Measurements from ENCODE around the gene PHKG2. TPM values are rescaled to one million over a fixed set of nuclear protein-coding genes. Genes with fewer than 3 reads are reported as not detected.
A peak's percentile ranks its signal among the peaks of the same experiment; 100 is the strongest.

Gene PHKG2
- total and polyA plus RNA-seq, 2 donors from 2014 or later, result 27.8 to 34.9 TPM

DNA sequence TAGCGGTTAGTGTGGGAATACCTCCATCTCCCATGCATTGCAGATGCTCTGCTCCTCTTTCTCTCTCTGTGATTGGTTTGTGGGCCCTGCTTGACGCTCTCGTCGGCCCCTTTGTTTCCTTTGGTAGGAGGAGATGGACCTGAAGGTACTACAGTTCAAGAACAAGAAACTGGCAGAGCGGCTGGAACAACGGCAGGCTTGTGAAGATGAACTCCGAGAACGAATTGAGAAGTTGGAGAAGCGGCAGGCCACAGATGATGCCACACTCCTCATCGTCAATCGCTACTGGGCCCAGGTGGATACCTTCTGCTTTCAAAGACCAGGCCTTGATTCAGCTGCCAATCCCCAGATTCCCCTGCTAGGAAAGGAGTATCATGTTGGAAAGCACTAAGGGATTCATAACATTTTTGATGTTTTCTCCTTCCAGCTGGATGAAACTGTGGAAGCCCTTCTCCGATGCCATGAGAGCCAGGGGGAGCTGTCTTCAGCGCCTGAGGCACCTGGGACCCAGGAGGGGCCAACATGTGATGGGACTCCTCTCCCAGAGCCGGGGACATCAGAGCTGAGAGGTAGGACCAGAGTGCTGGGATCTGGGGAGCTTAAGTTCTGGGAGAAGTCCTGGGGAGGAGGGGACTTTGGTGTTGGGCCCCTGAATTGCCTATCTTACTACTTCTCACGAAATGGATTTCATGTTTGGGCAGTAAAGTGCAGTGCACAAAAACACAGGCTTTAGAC, 14.9 kb downstream of the PHKG2 start:
- intact Hi-C loops (cut with DNase I), result no loop called here
- Histone ChIP-seq H3K27ac (ENCODE audit: low read depth in 2 of 2, low read length in 2 of 2) (peak overlapping the region in 1 of 2 donors; percentile 77), H3K27me3 (ENCODE audit: control insufficient read depth, insufficient read depth, low read length) (no peaks in the 10 kb centered on the region), H3K4me3 (ENCODE audit: low read length in 3 of 3) (peak overlapping the region; percentile 92 to 95 (median 94)), H3K36me3 (ENCODE audit: control insufficient read depth in 2 of 3, insufficient read depth in 3 of 3, low read length in 3 of 3) (peaks cover 7 to 47% (median 34%) of the 10 kb centered on the region in 3 donors), H3K9me3 (ENCODE audit: control insufficient read depth in 2 of 3, insufficient read depth in 1 of 3, low read length in 3 of 3) (no peaks in the 10 kb centered on the region), H3K9ac (ENCODE audit: low read length in 3 of 3) (peak overlapping the region; percentile 88 to 94 (median 94)), H3K4me1 (ENCODE audit: control insufficient read depth in 2 of 3, insufficient read depth in 2 of 3, low read depth in 1 of 3, low read length in 3 of 3) (peaks cover 4 to 18% (median 8%) of the 10 kb centered on the region in 3 donors)
- DNase-seq (peak in 2 of 5 donors; percentile 34 to 51), FAIRE-seq (no peak)
- TF ChIP-seq, protein P1, sequence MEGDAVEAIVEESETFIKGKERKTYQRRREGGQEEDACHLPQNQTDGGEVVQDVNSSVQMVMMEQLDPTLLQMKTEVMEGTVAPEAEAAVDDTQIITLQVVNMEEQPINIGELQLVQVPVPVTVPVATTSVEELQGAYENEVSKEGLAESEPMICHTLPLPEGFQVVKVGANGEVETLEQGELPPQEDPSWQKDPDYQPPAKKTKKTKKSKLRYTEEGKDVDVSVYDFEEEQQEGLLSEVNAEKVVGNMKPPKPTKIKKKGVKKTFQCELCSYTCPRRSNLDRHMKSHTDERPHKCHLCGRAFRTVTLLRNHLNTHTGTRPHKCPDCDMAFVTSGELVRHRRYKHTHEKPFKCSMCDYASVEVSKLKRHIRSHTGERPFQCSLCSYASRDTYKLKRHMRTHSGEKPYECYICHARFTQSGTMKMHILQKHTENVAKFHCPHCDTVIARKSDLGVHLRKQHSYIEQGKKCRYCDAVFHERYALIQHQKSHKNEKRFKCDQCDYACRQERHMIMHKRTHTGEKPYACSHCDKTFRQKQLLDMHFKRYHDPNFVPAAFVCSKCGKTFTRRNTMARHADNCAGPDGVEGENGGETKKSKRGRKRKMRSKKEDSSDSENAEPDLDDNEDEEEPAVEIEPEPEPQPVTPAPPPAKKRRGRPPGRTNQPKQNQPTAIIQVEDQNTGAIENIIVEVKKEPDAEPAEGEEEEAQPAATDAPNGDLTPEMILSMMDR (IDR thresholded peaks at IDR 0.05; ENCODE audit: borderline replicate concordance, extremely low read depth, insufficient read depth), result no peak

DNA sequence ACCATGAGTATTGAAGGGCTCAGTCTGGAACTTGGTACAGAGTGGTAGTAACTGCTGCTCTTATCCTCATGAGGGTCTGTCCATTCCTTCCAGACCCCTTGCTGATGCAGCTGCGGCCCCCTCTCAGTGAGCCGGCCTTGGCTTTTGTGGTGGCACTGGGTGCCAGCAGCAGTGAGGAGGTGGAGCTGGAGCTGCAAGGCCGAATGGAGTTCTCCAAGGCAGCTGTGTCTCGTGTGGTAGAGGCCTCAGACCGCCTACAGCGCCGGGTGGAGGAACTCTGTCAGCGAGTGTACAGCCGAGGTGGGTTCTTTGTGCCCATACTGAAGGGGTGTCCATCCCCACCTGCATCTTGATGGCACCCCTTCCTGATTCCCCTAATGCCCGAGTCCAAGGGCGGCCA, 15.9 kb downstream of the PHKG2 start:
- DNase-seq, result peak in 2 of 5 donors; percentile 31 to 54
- intact Hi-C loops (cut with DNase I), result no loop called here

DNA sequence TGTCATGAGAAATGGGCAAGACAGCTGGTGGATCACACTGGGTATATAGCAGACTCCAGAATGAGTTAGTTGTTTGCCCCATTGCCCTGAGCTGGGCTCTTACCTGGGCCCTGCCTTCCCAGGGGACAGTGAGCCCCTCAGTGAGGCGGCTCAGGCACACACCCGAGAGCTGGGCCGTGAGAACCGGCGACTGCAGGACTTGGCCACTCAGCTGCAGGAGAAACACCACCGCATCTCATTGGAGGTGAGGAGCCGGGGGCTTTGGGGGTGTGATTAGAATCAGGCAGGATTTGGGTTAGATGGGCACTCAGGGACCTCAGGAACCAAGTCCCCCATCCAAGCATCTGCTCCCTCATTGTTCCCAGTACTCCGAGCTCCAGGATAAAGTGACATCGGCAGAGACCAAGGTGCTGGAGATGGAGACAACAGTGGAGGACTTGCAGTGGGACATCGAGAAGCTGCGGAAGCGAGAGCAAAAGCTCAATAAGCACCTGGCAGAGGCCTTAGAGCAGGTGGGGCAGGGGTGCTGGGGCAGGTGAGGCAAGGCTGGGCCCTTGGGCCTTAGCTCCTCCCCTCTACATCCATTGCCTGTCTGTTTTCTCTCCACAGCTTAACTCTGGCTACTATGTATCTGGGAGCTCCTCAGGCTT, 16.7 kb downstream of the PHKG2 start:
- TF ChIP-seq, protein P1 (IDR thresholded peaks at IDR 0.05; ENCODE audit: borderline replicate concordance, extremely low read depth, insufficient read depth), result no peak
- intact Hi-C loops (cut with DNase I), result no loop called here
- no peaks in the 10 kb centered on the region for H3K9me3 ChIP-seq (ENCODE audit: control insufficient read depth in 2 of 3, insufficient read depth in 1 of 3, low read length in 3 of 3)
- no peaks in the 10 kb centered on the region for H3K27me3 ChIP-seq (ENCODE audit: control insufficient read depth, insufficient read depth, low read length)
- FAIRE-seq (no peak), DNase-seq (peak in 2 of 5 donors; percentile 19 to 65)
- H3K36me3 ChIP-seq (ENCODE audit: control insufficient read depth in 2 of 3, insufficient read depth in 3 of 3, low read length in 3 of 3), result peaks cover 9 to 63% (median 48%) of the 10 kb centered on the region in 3 donors
- no peak overlapping the region for H3K27ac ChIP-seq (ENCODE audit: low read depth in 2 of 2, low read length in 2 of 2)
- peaks cover 4 to 18% (median 8%) of the 10 kb centered on the region in 3 donors for H3K4me1 ChIP-seq (ENCODE audit: control insufficient read depth in 2 of 3, insufficient read depth in 2 of 3, low read depth in 1 of 3, low read length in 3 of 3)
- no peak overlapping the region for H3K4me3 ChIP-seq (ENCODE audit: low read length in 3 of 3)
- no peak overlapping the region for H3K9ac ChIP-seq (ENCODE audit: low read length in 3 of 3)

More for the DNA sequence above, 15.9 kb downstream of the PHKG2 start:
- no peaks in the 10 kb centered on the region for H3K27me3 ChIP-seq (ENCODE audit: control insufficient read depth, insufficient read depth, low read length)
- H3K4me1 ChIP-seq (ENCODE audit: control insufficient read depth in 2 of 3, insufficient read depth in 2 of 3, low read depth in 1 of 3, low read length in 3 of 3), result peaks cover 4 to 18% (median 8%) of the 10 kb centered on the region in 3 donors
- H3K36me3 ChIP-seq (ENCODE audit: control insufficient read depth in 2 of 3, insufficient read depth in 3 of 3, low read length in 3 of 3), result peaks cover 7 to 56% (median 42%) of the 10 kb centered on the region in 3 donors
- no peaks in the 10 kb centered on the region for H3K9me3 ChIP-seq (ENCODE audit: control insufficient read depth in 2 of 3, insufficient read depth in 1 of 3, low read length in 3 of 3)
- H3K27ac ChIP-seq (ENCODE audit: low read depth in 2 of 2, low read length in 2 of 2), result no peak overlapping the region
- no peak overlapping the region for H3K9ac ChIP-seq (ENCODE audit: low read length in 3 of 3)
- TF ChIP-seq, protein P1 (IDR thresholded peaks at IDR 0.05; ENCODE audit: borderline replicate concordance, extremely low read depth, insufficient read depth), result no peak
- no peak for FAIRE-seq
- no peak overlapping the region for H3K4me3 ChIP-seq (ENCODE audit: low read length in 3 of 3)

Data from kidney (tissue), 14 donors.